SU-DHL-6 (cell line): ENCODE data around the gene FOXD1.

ENCODE experiments used
- H2AFZ ChIP-seq: fragments of 200-600 bp; sonication (generic); 2 replicates; pipeline ENCODE4 v1.6.1; 2014; ENCODE audit warnings: low read depth, mild to moderate bottlenecking, moderate library complexity, mixed read lengths, antibody characterized with exemption, low read length; ENCODE audit not compliant: severe bottlenecking
- H3F3A ChIP-seq: fragments of 200-600 bp; shearing (Covaris generic); 2 replicates; pipeline ENCODE4 v1.6.0; 2016; ENCODE audit warnings: antibody characterized with exemption, mild to moderate bottlenecking; ENCODE audit not compliant: insufficient read depth
- H3K27ac ChIP-seq: fragments of 200-600 bp; sonication (generic); 2 replicates; pipeline ENCODE4 v1.5.1; 2016; ENCODE audit warnings: low read depth, mild to moderate bottlenecking, low read length, moderate library complexity, mixed read lengths
- H3K27me3 ChIP-seq: fragments of 200-600 bp; sonication (generic), shearing (Covaris generic); 2 replicates; pipeline ENCODE4 v1.6.0; 2014; ENCODE audit warnings: mild to moderate bottlenecking, low read length
- H3K36me3 ChIP-seq: fragments of 200-600 bp; sonication (generic); 2 replicates; pipeline ENCODE4 v1.6.1; 2014; ENCODE audit warnings: mild to moderate bottlenecking, low read length, mixed read lengths
- H3K4me2 ChIP-seq: fragments of 300-600, 200-600 bp; shearing (Covaris generic), sonication (generic); 2 replicates; pipeline ENCODE4 v1.6.0; 2014; ENCODE audit warnings: low read length, low read depth, mild to moderate bottlenecking; ENCODE audit not compliant: poor library complexity, severe bottlenecking
- H3K4me3 ChIP-seq: fragments of 200-600 bp; sonication (generic); 2 replicates; pipeline ENCODE4 v1.5.1; 2014; ENCODE audit warnings: antibody characterized with exemption, low read length, mild to moderate bottlenecking, mixed read lengths; ENCODE audit not compliant: insufficient read depth, poor library complexity, severe bottlenecking
- H3K79me2 ChIP-seq: fragments of 200-600 bp; sonication (generic); 2 replicates; pipeline ENCODE4 v1.6.1; 2014; ENCODE audit warnings: mild to moderate bottlenecking, low read length, moderate library complexity; ENCODE audit not compliant: insufficient read depth
- H3K9ac ChIP-seq: fragments of 200-600 bp; sonication (generic); 2 replicates; pipeline ENCODE4 v1.7.0; 2014; ENCODE audit warnings: mild to moderate bottlenecking, low read length
- H3K9me2 ChIP-seq: fragments of 200-600 bp; sonication (generic); replicated peaks from 2 replicates; pipeline ENCODE4 v1.6.1; 2014; ENCODE audit warnings: low read length; ENCODE audit not compliant: insufficient read depth
- H3K9me3 ChIP-seq: fragments of 200-600 bp; sonication (generic); 2 replicates; pipeline ENCODE4 v1.6.1; 2014; ENCODE audit warnings: low read length, mixed read lengths; ENCODE audit not compliant: insufficient read depth
- H4K20me1 ChIP-seq: fragments of 200-600 bp; sonication (generic); 2 replicates; pipeline ENCODE4 v1.6.1; 2014; ENCODE audit warnings: low read depth, mild to moderate bottlenecking, antibody characterized with exemption, low read length, moderate library complexity, mixed read lengths
- EZH2phosphoT487 ChIP-seq: fragments of 200-600 bp; sonication (generic), shearing (Covaris generic); conservative IDR thresholded peaks from 2 replicates; pipeline ENCODE4 v1.6.1; 2018; ENCODE audit warnings: mild to moderate bottlenecking, antibody characterized with exemption, low read length, moderate library complexity, mixed read lengths
- TF ChIP-seq, protein P1 (sequence below): fragments of 200-600 bp; sonication (generic); IDR thresholded peaks from one replicate; pipeline ENCODE4 v1.5.1; 2017; ENCODE audit warnings: antibody characterized with exemption, mild to moderate bottlenecking, low read length, moderate library complexity; ENCODE audit not compliant: insufficient read depth, poor library complexity, severe bottlenecking

The FOXD1 gene

DNA sequence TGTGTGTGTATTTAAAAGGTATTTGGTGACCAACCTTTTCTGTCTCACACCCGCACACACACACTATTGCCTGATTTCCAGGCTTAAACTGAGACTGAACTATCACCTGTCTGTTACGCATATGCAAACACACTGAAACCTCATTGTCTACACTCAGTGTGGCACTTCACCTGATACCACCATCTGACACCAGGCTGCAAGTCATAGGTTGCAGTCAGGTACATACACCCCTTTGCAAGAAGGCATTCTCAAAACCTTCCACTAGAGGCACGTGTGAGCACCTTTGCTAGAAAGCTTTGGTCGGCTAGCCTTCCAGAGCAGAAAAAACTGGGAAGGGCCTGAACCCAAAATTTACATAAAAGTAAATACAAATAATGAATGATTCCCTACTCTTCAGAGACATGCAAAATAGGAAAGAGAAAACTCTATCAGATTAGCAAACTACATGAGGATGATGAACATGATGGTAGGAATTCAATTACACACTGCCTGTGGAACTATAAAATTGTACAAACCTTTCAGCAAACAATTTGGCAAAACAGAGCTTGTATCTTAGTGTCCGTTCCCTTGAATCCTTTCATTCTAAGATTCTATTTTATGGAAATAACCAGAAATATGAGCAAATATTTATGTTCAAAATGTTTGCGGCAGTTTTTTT lies 5.9 kb upstream of the FOXD1 start:
- Histone ChIP-seq H2AFZ (no peak overlapping the region), H3K9me3 (no peaks in the 10 kb centered on the region), H4K20me1 (no peaks in the 10 kb centered on the region), H3K4me3 (no peak overlapping the region), H3F3A (no peaks in the 10 kb centered on the region), H3K27ac (no peak overlapping the region), H3K9ac (no peak overlapping the region), H3K9me2 (no peaks in the 10 kb centered on the region), H3K79me2 (no peaks in the 10 kb centered on the region), H3K4me2 (no peak overlapping the region), H3K27me3 (no peaks in the 10 kb centered on the region), H3K36me3 (no peaks in the 10 kb centered on the region)
- TF ChIP-seq, protein P1, sequence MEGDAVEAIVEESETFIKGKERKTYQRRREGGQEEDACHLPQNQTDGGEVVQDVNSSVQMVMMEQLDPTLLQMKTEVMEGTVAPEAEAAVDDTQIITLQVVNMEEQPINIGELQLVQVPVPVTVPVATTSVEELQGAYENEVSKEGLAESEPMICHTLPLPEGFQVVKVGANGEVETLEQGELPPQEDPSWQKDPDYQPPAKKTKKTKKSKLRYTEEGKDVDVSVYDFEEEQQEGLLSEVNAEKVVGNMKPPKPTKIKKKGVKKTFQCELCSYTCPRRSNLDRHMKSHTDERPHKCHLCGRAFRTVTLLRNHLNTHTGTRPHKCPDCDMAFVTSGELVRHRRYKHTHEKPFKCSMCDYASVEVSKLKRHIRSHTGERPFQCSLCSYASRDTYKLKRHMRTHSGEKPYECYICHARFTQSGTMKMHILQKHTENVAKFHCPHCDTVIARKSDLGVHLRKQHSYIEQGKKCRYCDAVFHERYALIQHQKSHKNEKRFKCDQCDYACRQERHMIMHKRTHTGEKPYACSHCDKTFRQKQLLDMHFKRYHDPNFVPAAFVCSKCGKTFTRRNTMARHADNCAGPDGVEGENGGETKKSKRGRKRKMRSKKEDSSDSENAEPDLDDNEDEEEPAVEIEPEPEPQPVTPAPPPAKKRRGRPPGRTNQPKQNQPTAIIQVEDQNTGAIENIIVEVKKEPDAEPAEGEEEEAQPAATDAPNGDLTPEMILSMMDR, result peak; percentile 54
- TF ChIP-seq EZH2phosphoT487, result no peak

DNA sequence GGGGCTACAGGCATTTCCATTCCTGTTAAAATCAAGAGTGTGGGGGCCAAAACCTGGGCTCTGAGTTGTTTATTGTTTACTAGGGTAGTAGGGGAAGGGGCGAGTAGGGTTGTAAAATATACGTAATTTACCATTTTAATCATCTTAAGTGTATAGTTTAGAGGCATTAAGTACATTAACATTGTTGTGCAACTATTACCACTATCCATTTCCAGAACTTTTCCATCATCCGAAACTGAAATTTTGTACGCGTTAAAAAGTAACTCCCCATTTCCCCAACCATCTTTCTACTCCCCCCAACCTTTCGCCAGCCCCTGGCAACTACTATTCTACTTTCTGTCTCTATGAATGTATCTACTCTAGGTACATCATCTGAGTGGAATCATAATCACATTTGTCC lies 3.6 kb upstream of the FOXD1 start:
- H3K36me3 ChIP-seq, result no peaks in the 10 kb centered on the region
- H3K79me2 ChIP-seq, result no peaks in the 10 kb centered on the region
- TF ChIP-seq, protein P1, result no peak
- TF ChIP-seq EZH2phosphoT487, result no peak
- no peak overlapping the region for H3K4me2 ChIP-seq
- H2AFZ ChIP-seq, result no peak overlapping the region
- H4K20me1 ChIP-seq, result no peaks in the 10 kb centered on the region
- H3K9me3 ChIP-seq, result no peaks in the 10 kb centered on the region
- no peak overlapping the region for H3K9ac ChIP-seq
- H3K9me2 ChIP-seq, result no peaks in the 10 kb centered on the region
- no peak overlapping the region for H3K27ac ChIP-seq
- no peak overlapping the region for H3K4me3 ChIP-seq
- H3K27me3 ChIP-seq, result no peaks in the 10 kb centered on the region
- no peaks in the 10 kb centered on the region for H3F3A ChIP-seq

DNA sequence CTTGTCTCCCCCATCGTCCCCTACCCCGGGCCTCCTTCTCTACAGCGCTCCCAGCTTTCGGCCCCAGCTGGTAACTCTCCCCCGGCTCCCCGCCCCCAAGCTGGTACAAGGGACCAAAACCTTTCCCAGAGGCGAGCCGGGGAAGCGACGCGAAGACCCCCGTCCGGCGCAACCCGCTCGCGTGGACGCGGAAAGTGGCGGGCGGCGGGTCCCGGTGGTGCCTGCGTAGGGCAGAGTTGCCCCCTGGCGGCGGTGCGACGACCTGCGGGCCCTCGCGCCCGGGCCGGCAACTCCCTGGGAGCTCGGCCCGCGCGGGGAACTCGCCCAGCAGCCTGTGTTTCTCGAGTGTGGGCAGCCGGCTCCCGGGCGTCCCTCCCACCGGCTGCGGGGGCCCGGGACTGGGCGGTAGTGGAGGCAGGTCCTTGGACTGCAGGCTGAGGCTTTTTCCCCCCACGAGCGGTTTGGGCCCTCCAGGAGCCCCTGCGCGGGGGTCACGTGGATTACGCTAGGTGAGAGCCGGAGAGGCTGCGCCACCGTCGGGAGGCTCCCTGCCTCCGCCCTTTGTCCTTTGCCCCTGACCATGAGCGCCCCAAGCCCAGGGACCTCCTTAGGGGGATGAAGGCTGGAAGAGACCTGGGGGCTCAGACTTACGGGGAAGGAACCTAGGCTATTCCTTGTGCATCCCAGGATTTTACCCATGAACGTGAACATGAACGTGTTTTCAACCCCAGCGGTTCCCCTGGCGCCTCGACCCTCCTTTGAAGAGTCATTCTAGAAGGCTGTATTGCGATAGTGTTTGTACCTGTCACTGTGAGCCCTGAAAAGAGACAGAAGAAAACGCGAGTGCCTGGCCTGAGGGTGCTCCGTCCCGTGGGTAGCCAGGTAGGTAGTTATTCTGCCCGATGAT lies 2.9 kb upstream of the FOXD1 start:
- no peak overlapping the region for H3K27ac ChIP-seq
- no peaks in the 10 kb centered on the region for H3F3A ChIP-seq
- no peak overlapping the region for H3K9ac ChIP-seq
- TF ChIP-seq, protein P1, result no peak
- no peak for TF ChIP-seq EZH2phosphoT487
- no peaks in the 10 kb centered on the region for H3K79me2 ChIP-seq
- no peaks in the 10 kb centered on the region for H3K9me3 ChIP-seq
- no peaks in the 10 kb centered on the region for H3K36me3 ChIP-seq
- no peaks in the 10 kb centered on the region for H3K9me2 ChIP-seq
- H3K27me3 ChIP-seq, result no peaks in the 10 kb centered on the region
- no peak overlapping the region for H3K4me2 ChIP-seq
- H3K4me3 ChIP-seq, result no peak overlapping the region
- no peaks in the 10 kb centered on the region for H4K20me1 ChIP-seq
- H2AFZ ChIP-seq, result no peak overlapping the region
